OCI-M2 (cell line): ENCODE data around the gene SDHB.

ENCODE experiments used
- DNase-seq: peaks from one replicate; lab custom pipeline; 2025; ENCODE audit not compliant: unreplicated experiment; lab: John Stamatoyannopoulos, UW

Gene SDHB

DNA sequence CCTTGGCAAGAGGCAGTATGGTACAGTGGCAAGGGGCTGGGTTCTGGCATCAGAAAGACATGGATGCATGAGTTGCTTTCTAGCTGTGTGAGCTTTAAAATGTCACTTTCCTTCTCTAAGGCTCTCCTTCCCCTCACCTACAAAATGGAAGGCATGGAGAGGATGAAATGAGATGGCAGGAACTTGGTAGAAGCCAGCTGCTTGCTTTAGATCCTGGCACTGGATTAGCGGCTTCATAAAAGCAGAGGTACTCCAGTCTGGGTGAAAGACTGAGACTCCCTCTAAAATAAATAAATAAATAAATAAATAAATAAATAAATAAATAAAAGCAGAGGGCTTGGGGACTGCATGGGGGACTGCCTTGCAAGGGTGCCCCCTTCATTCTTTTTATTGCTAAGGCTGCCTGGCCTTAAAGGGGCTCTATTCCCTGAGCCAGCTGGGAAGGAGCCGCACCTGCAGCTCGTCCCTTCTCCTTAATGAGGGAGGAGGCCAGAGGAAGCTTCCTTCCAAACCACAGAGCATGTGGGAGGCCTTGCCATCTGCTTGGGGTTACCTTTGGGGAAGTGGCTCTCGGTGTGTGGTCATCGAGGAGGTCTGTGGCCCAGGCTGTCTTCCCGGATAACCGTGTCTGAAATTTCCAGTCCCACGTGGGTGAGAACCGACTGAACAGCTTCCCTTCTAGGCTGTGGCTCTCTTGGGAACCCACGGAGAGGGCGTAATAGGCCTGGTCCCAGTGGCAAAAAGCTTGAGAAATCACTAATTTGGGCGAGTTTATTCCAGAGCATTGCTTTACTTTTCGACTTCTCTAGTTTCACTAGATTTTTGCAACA lies 40.1 kb downstream of the SDHB start:
- no peak for DNase-seq

DNA sequence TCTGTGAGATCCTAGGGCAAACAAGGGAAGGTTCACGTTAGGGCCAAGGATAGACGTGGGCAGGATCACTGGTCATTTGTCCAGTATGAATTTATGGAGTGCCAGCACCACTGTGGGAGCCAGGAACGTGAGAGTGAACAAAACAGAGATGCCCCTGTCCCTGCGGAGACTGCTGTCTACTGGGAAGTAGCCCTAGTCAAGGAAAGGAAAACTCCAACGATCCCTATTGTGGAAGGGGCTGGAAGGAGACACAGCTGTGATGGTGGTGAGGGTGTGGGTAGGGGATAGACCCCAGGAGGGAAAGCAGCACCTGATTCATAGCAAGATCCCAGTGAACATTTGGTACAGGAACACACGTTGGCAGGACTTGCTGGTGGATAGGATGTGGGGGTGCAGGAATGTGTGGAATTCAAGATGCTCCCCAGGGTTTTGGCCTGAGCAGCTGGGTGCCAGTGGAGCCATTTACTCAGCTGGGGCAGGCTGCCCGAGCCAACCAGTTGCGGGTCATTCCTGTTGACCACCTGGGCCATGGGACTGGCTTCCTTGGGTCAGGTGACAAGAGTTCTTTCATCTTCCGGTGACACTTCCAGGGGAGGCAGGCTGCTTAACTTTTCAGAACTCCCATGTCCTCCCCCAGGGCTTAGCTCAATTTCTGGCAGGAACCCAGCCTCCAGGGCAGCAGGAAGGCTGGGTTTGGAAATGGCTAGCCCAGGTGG lies 40.9 kb downstream of the SDHB start:
- DNase-seq = no peak

- no peak for DNase-seq
Measured at GRCh38 chr1:17011439-17012307, 42.2 kb downstream of the SDHB start, which contains the start of gene ATP13A2. Gene ATP13A2, minus strand, starts transcription at chr1:17011928. Its CDS starts 190 bp downstream, at chr1:17011738.

DNA sequence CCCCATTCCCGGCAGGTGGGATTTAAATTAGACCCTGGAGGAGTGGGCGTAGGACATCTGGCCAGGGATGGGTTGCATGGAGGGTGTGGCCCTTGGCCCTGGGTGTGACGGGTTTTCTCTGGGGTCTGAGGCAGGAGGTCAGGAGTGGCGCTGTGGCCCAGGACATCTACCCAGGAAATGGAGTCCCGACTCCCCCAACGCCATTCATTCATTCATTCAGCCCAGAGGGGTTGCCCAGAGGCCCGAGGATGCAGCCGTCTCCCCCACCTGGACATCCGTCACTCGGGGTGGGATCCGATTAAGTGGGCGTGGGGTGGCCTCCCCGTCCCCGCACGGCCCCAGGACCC lies 42.8 kb downstream of the SDHB start:
- no peak for DNase-seq

DNA sequence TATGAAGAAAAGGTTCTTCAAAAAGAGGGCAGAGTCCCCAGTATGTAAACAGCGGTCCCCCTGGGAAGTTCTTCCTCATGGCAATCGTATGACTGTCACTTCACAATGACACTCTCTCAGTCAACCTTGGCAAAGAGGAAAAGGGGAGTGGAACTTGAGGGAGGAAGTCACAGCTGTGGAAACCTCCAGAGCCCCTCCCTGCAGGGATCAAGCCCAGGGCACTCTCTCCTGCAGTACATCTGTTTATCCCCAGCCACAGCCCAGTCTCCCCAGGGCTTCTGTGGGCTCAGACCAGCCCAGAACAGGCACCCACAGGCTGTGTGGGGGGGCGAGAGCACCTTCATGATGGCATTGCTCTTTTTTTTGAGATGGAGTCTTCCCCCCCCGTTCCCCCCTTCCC lies 44.1 kb downstream of the SDHB start:
- DNase-seq = no peak

- DNase-seq = no peak
Measured at GRCh38 chr1:17008208-17008855, 45.5 kb downstream of the SDHB start.

GRCh38 chr1:17007121-17007520 lies 46.7 kb downstream of the SDHB start:
- no peak for DNase-seq

GRCh38 chr1:17005365-17005740 lies 48.5 kb downstream of the SDHB start:
- no peak for DNase-seq

GRCh38 chr1:17004466-17005364 lies 49.1 kb downstream of the SDHB start:
- no peak for DNase-seq

- DNase-seq = no peak
Measured at GRCh38 chr1:17002524-17002902, 51.3 kb downstream of the SDHB start.

GRCh38 chr1:17001760-17002523 lies 51.9 kb downstream of the SDHB start:
- no peak for DNase-seq

GRCh38 chr1:16999863-17000262 lies 54.0 kb downstream of the SDHB start:
- DNase-seq = no peak

GRCh38 chr1:16998589-16998988 lies 55.2 kb downstream of the SDHB start:
- DNase-seq = no peak

GRCh38 chr1:16996845-16997244 lies 57.0 kb downstream of the SDHB start:
- no peak for DNase-seq

- DNase-seq = no peak
Measured at GRCh38 chr1:16993521-16994038, 60.3 kb downstream of the SDHB start.

DNA sequence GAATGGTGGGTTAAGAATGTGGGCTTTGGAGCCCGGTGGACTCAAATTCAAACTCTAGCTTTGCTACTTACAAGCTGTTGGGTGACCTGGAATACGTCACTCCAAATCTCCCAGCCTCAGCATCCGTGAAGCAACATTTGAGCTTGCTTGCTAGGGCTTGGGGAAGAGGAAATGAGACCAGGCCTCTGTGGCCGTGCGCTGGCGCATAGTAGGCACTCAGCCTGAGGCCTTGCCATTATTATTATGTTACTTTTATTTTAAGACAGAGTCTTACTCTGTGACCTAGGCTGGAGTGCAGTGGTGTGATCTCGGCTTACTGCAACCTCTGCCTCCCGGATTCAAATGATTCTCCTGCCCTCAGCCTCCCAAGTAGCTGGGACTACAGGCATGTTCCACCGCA lies 61.2 kb downstream of the SDHB start:
- DNase-seq = no peak

DNA sequence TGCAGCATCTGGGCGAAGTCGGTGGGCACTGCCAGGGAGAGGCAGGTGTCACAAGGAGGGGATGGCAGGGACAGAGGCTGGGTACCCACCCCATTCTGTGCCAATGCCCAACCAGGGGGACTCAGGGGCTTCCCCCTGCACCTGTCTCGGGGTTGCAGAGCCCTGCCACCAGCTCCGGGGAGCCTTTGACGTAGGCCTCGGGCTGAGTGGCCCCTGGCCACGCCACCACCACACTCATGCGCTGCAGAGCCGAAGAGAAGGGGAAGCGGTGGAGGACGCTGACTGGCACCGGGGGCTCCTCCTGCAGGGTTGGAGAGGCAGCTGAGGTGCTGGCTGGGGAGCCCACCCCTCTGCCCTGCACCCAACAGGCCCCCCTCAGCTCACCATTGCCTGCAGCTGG lies 61.7 kb downstream of the SDHB start:
- DNase-seq = no peak

DNA sequence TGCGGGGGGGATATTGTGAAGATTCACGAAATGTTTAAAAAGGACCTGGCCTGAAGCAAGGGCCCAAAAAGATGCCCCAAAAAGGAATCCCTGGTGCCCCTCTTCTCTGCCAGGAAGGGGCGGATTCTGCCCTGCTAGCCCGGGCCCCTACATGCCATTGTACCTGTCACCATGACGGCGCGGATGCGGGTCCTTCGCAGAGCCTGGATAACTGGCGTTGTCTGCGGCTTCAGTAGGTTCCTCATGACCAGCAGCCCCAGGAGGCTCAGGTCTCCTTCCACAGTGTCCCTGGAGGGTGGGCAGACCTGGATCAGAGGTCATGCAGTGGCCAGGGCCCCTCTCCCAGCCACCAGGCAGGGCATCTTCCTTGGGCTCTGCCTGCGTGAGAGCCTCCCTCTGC lies 62.3 kb downstream of the SDHB start:
- no peak for DNase-seq
